Breast epithelium (tissue), 4 donors: Measurements from ENCODE around the gene PC. TPM values are rescaled to one million over a fixed set of nuclear protein-coding genes. Genes with fewer than 3 reads are reported as not detected.

Experiments used
- DNase-seq, 2 donors: peaks; one replicate each; pipeline ENCODE4 v3.0.0-alpha.2; 2019; ENCODE audit warnings: low spot score in 2 of 2
- H3K27ac ChIP-seq, 2 donors: fragments of 200-600 bp; sonication (generic) in 1 of 2; one replicate each; pipeline ENCODE4 v1.5.1; 2016 to 2019; ENCODE audit warnings: mild to moderate bottlenecking in 1 of 2
- H3K27me3 ChIP-seq, 2 donors: fragments of 200-600 bp; sonication (generic) in 1 of 2; one replicate each; pipeline versions ENCODE4 v1.5.1 to v1.6.0; 2017 to 2019; ENCODE audit warnings: control low read depth in 1 of 2, mild to moderate bottlenecking in 1 of 2
- H3K36me3 ChIP-seq: fragments of 200-600 bp; one replicate; pipeline ENCODE4 v1.5.1; 2019
- H3K4me1 ChIP-seq, 2 donors: fragments of 200-600 bp; sonication (generic); one replicate each; pipeline ENCODE4 v1.5.1; 2016 to 2019; ENCODE audit warnings: control low read depth in 1 of 2
- H3K4me3 ChIP-seq, 3 donors: fragments of 200-600 bp; sonication (generic); 1 replicate in 2 of 3; 2 replicates in 1 of 3; pipeline ENCODE4 v1.5.1; 2016 to 2019; ENCODE audit warnings: mild to moderate bottlenecking in 3 of 3, moderate library complexity in 2 of 3
- H3K9me3 ChIP-seq, 2 donors: fragments of 200-600 bp; sonication (generic) in 1 of 2; one replicate each; pipeline ENCODE4 v1.5.1; 2016 to 2019; ENCODE audit warnings: control low read depth in 1 of 2
- CTCF ChIP-seq, 3 donors: fragments of 450-650 bp; IDR thresholded peaks; one replicate each; pipeline ENCODE4 v1.5.1; 2016 to 2017; ENCODE audit warnings: antibody characterized with exemption in 3 of 3, mild to moderate bottlenecking in 3 of 3, moderate library complexity in 3 of 3
- POLR2A ChIP-seq: fragments of 450-650 bp; IDR thresholded peaks from one replicate; pipeline ENCODE4 v1.6.1; 2016; ENCODE audit warnings: antibody characterized with exemption, mild to moderate bottlenecking, moderate library complexity
- POLR2AphosphoS5 ChIP-seq, 3 donors: sonication (generic); formaldehyde crosslinking; IDR thresholded peaks; one replicate each; pipeline ENCODE4 v1.6.1; 2017; ENCODE audit warnings: antibody characterized with exemption in 3 of 3
- intact Hi-C: fragments of 100-400 bp; cut with DNase I; formaldehyde crosslinking; loops from one replicate; pipeline ENCODE4 v1.15.1; 2023; ENCODE audit warnings: low total_unique reads
- total RNA-seq, 3 donors: library from RNA; depleted of rRNA; stranded (reverse); fragments of >200 nt; gene quantifications; one replicate each; pipeline ENCODE4 v1.1.0, GENCODE V29; 2016

Gene PC
- total RNA-seq, 3 donors from 2014 or later: 35.4 to 137 (median 50.2) TPM

- Histone ChIP-seq H3K4me3 (no peak overlapping the region), H3K27ac (no peak overlapping the region), H3K4me1 (peaks cover 0 to 3% of the 10 kb centered on the region in 2 donors), H3K27me3 (no peaks in the 10 kb centered on the region), H3K9me3 (no peaks in the 10 kb centered on the region), H3K36me3 (no peaks in the 10 kb centered on the region)
- DNase-seq: no peak
- no peak for TF ChIP-seq CTCF (IDR thresholded peaks at IDR 0.05)
- no peak for TF ChIP-seq POLR2A
- no peak for TF ChIP-seq POLR2AphosphoS5 (IDR thresholded peaks at IDR 0.05)
- intact Hi-C loops: no loop called here
Observed at GRCh38 chr11:66889960-66890359, 68.2 kb downstream of the PC start.

- intact Hi-C loops: no loop called here
- Histone ChIP-seq H3K9me3 (no peaks in the 10 kb centered on the region), H3K36me3 (no peaks in the 10 kb centered on the region), H3K27ac (peak overlapping the region in 1 of 2 donors; percentile 69), H3K4me1 (peaks cover 0 to 3% of the 10 kb centered on the region in 2 donors), H3K4me3 (no peak overlapping the region), H3K27me3 (no peaks in the 10 kb centered on the region)
- no peak for TF ChIP-seq POLR2A
- TF ChIP-seq CTCF (IDR thresholded peaks at IDR 0.05): no peak
- DNase-seq: no peak
Observed at GRCh38 chr11:66888282-66888681, 69.9 kb downstream of the PC start.

GRCh38 chr11:66887526-66887925 lies 70.7 kb downstream of the PC start:
- H3K9me3 ChIP-seq: no peaks in the 10 kb centered on the region
- no peak for TF ChIP-seq POLR2A
- no peak for TF ChIP-seq POLR2AphosphoS5 (IDR thresholded peaks at IDR 0.05)
- no peak for DNase-seq
- no peaks in the 10 kb centered on the region for H3K27me3 ChIP-seq
- H3K27ac ChIP-seq: peak overlapping the region; percentile 59 to 69
- H3K36me3 ChIP-seq: no peaks in the 10 kb centered on the region
- intact Hi-C loops: no loop called here
- no peak overlapping the region for H3K4me3 ChIP-seq
- peaks cover 0 to 3% of the 10 kb centered on the region in 2 donors for H3K4me1 ChIP-seq

GRCh38 chr11:66886671-66887221 lies 71.4 kb downstream of the PC start:
- intact Hi-C loops: no loop called here
- Histone ChIP-seq H3K4me1 (peaks cover 0 to 10% of the 10 kb centered on the region in 2 donors), H3K4me3 (no peak overlapping the region), H3K27ac (peak overlapping the region in 1 of 2 donors; percentile 48), H3K27me3 (no peaks in the 10 kb centered on the region), H3K36me3 (no peaks in the 10 kb centered on the region), H3K9me3 (no peaks in the 10 kb centered on the region)
- no peak for TF ChIP-seq POLR2A
- no peak for TF ChIP-seq POLR2AphosphoS5 (IDR thresholded peaks at IDR 0.05)
- TF ChIP-seq CTCF (IDR thresholded peaks at IDR 0.05): no peak
- DNase-seq: no peak

GRCh38 chr11:66885950-66886440 lies 72.2 kb downstream of the PC start:
- peak overlapping the region in 1 of 2 donors; percentile 48 for H3K27ac ChIP-seq
- TF ChIP-seq CTCF (IDR thresholded peaks at IDR 0.05) (no peak), POLR2AphosphoS5 (IDR thresholded peaks at IDR 0.05) (no peak), POLR2A (no peak)
- H3K9me3 ChIP-seq: no peaks in the 10 kb centered on the region
- H3K4me1 ChIP-seq: peaks cover under 1 to 17% of the 10 kb centered on the region in 2 donors
- intact Hi-C loops: no loop called here
- no peak overlapping the region for H3K4me3 ChIP-seq
- no peaks in the 10 kb centered on the region for H3K27me3 ChIP-seq
- no peak for DNase-seq
- H3K36me3 ChIP-seq: no peaks in the 10 kb centered on the region
